GM12878 (cell line): ENCODE data around the gene HMGXB3. TPM values are rescaled to one million over a fixed set of nuclear protein-coding genes. Genes with fewer than 3 reads are reported as not detected.

Experiments used
- BACH1 ChIP-seq: fragments of 450-650 bp; IDR thresholded peaks from 2 replicates; pipeline ENCODE4 v1.6.1; 2017; ENCODE audit warnings: mild to moderate bottlenecking, borderline replicate concordance
- BCLAF1 ChIP-seq: fragments of 450-650 bp; IDR thresholded peaks from 2 replicates; pipeline ENCODE4 v1.6.1; 2017; ENCODE audit warnings: antibody characterized with exemption, mild to moderate bottlenecking, moderate library complexity
- CREB1 ChIP-seq: IDR thresholded peaks from 2 replicates; pipeline ENCODE4 v1.6.1; 2012; ENCODE audit warnings: low read depth, mild to moderate bottlenecking, inconsistent platforms
- MYB ChIP-seq: fragments of 150-350 bp; IDR thresholded peaks from 2 replicates; pipeline ENCODE4 v1.6.1; 2014; ENCODE audit warnings: mild to moderate bottlenecking, low read depth, low read length, borderline replicate concordance
- RAD51 ChIP-seq: fragments of 450-650 bp; IDR thresholded peaks from 2 replicates; pipeline ENCODE4 v1.6.1; 2016; ENCODE audit warnings: moderate library complexity, mild to moderate bottlenecking, inconsistent platforms
- SMARCA5 ChIP-seq: fragments of 450-650 bp; IDR thresholded peaks from 2 replicates; pipeline ENCODE4 v1.6.1; 2017; ENCODE audit warnings: mild to moderate bottlenecking
- SRF ChIP-seq, 2 experiments: IDR thresholded peaks; 2 replicates each; pipeline ENCODE4 v1.6.1; 2011; ENCODE audit warnings: low read depth in 2 of 2, low read length in 2 of 2, mild to moderate bottlenecking in 1 of 2, moderate library complexity in 1 of 2
- polyA plus RNA-seq, 11 experiments: library from polyadenylated mRNA; depleted of rRNA in 4 of 11; unstranded in 6 of 11; stranded (reverse) in 5 of 11; fragments of >200 nt; fragmentation: Nextera tagmentation in 4 of 11; fragmentation: Illumina TruSeq in 1 of 11; extraction: Ambion mirVana in 4 of 11; extraction: Trizol in 1 of 11; gene quantifications; 1 replicate in 1 of 11; 2 replicates in 10 of 11; pipeline versions ENCODE4 v1.2.1 to v1.2.3, GENCODE V29; 2011 to 2016; ENCODE audit warnings: inconsistent platforms in 2 of 11, missing spikeins in 2 of 11, low read depth in 1 of 11
- small RNA-seq: library from RNA; depleted of rRNA; stranded (forward); fragments of <200 nt; gene quantifications from one replicate; pipeline ENCODE3, GENCODE V24; 2014
- total RNA-seq, 4 experiments: library from RNA; depleted of rRNA in 3 of 4; stranded (reverse); fragments of >200 nt in 3 of 4; fragmentation: Illumina TruSeq in 1 of 4; extraction: Trizol in 1 of 4; gene quantifications; 2 replicates each; pipeline versions ENCODE4 v1.2.1 to v1.2.3, GENCODE V29; 2013 to 2021

Gene HMGXB3
- total and polyA plus RNA-seq, 10 of the 15 experiments (the other 5 are each of a cell fraction or from before 2014, with no cell fraction given): 1.00 to 42.2 (median 28.1) TPM

- TF ChIP-seq SRF (IDR thresholded peaks at IDR 0.05; ENCODE audit: low read depth in 2 of 2, low read length in 2 of 2) (no peak), RAD51 (no peak), CREB1 (no peak), BACH1 (no peak), BCLAF1 (no peak), SMARCA5 (no peak), MYB (no peak)
Measured at GRCh38 chr5:150101023-150101422, 100.5 kb downstream of the HMGXB3 start (continued).

Small RNAs within 50 kb of the gene (small RNA-seq; reads per million reads assigned to genes)
- gene RF00019: not detected

Other genes starting within 250 kb of the HMGXB3 start
- gene PDE6A, start 55.9 kb upstream of the HMGXB3 start, total RNA-seq (2014; rRNA removed): not detected in 2 replicates
- not detected in 2 replicates for gene PDE6A, start 55.9 kb upstream of the HMGXB3 start, total RNA-seq (2014; rRNA removed; fragmentation: Illumina TruSeq; extraction: Trizol)
- not detected in 2 replicates for gene PDE6A, start 55.9 kb upstream of the HMGXB3 start, total RNA-seq (2021)
- gene PDE6A, start 55.9 kb upstream of the HMGXB3 start, polyA plus RNA-seq (2011; rRNA removed): not detected in 2 replicates
- not detected in 2 replicates for gene PDE6A, start 55.9 kb upstream of the HMGXB3 start, polyA plus RNA-seq (2014; fragmentation: Illumina TruSeq; extraction: Trizol)
- not detected for gene PDE6A, start 55.9 kb upstream of the HMGXB3 start, polyA plus RNA-seq (2014; fragmentation: Nextera tagmentation; extraction: Ambion mirVana)
- gene PDE6A, start 55.9 kb upstream of the HMGXB3 start, polyA plus RNA-seq (2014; rRNA removed): 0.03 TPM in 1 of 2 replicates, not detected in the other
- gene PDE6A, start 55.9 kb upstream of the HMGXB3 start, polyA plus RNA-seq (2016; fragmentation: Nextera tagmentation; extraction: Ambion mirVana): under 1 TPM; 0.05 to 0.26 TPM
- 6.3 and 7.6 TPM in 2 replicates for gene SLC26A2, start 40.0 kb upstream of the HMGXB3 start, total RNA-seq (2014; rRNA removed)
- 5.8 and 6.4 TPM in 2 replicates for gene SLC26A2, start 40.0 kb upstream of the HMGXB3 start, total RNA-seq (2014; rRNA removed; fragmentation: Illumina TruSeq; extraction: Trizol)
- 5.7 and 6.1 TPM in 2 replicates for gene SLC26A2, start 40.0 kb upstream of the HMGXB3 start, total RNA-seq (2021)
- gene SLC26A2, start 40.0 kb upstream of the HMGXB3 start, polyA plus RNA-seq (2011; rRNA removed): 4.3 and 5.9 TPM in 2 replicates
- gene SLC26A2, start 40.0 kb upstream of the HMGXB3 start, polyA plus RNA-seq (2014; fragmentation: Illumina TruSeq; extraction: Trizol): 5.0 and 6.5 TPM in 2 replicates
- gene SLC26A2, start 40.0 kb upstream of the HMGXB3 start, polyA plus RNA-seq (2014; fragmentation: Nextera tagmentation; extraction: Ambion mirVana): 1 to 10 TPM; 1.7 to 1.9 TPM
- gene SLC26A2, start 40.0 kb upstream of the HMGXB3 start, polyA plus RNA-seq (2014; rRNA removed): 2.8 and 2.9 TPM in 2 replicates
- 1 to 10 TPM; 3.4 to 4.2 TPM for gene SLC26A2, start 40.0 kb upstream of the HMGXB3 start, polyA plus RNA-seq (2016; fragmentation: Nextera tagmentation; extraction: Ambion mirVana)
- 3.4 and 3.7 TPM in 2 replicates for gene TIGD6, start 85 bp upstream of the HMGXB3 start, total RNA-seq (2014; rRNA removed)
- 2.6 and 2.7 TPM in 2 replicates for gene TIGD6, start 85 bp upstream of the HMGXB3 start, total RNA-seq (2014; rRNA removed; fragmentation: Illumina TruSeq; extraction: Trizol)
- gene TIGD6, start 85 bp upstream of the HMGXB3 start, total RNA-seq (2021): 2.2 and 2.9 TPM in 2 replicates
- gene TIGD6, start 85 bp upstream of the HMGXB3 start, polyA plus RNA-seq (2011; rRNA removed): 3.2 and 3.7 TPM in 2 replicates
- 2.6 and 3.5 TPM in 2 replicates for gene TIGD6, start 85 bp upstream of the HMGXB3 start, polyA plus RNA-seq (2014; fragmentation: Illumina TruSeq; extraction: Trizol)
- 1 to 10 TPM in 1 of 2 experiments, under 1 TPM in 1; 0.84 to 1.1 TPM for gene TIGD6, start 85 bp upstream of the HMGXB3 start, polyA plus RNA-seq (2014; fragmentation: Nextera tagmentation; extraction: Ambion mirVana)
- gene TIGD6, start 85 bp upstream of the HMGXB3 start, polyA plus RNA-seq (2014; rRNA removed): 2.7 and 3.3 TPM in 2 replicates
- gene TIGD6, start 85 bp upstream of the HMGXB3 start, polyA plus RNA-seq (2016; fragmentation: Nextera tagmentation; extraction: Ambion mirVana): 1 to 10 TPM; 4.0 to 4.1 TPM
- gene CSF1R, start 85.8 kb downstream of the HMGXB3 start, total RNA-seq (2014; rRNA removed): 2.0 and 2.4 TPM in 2 replicates
- gene CSF1R, start 85.8 kb downstream of the HMGXB3 start, total RNA-seq (2014; rRNA removed; fragmentation: Illumina TruSeq; extraction: Trizol): 0.63 and 0.69 TPM in 2 replicates
- gene CSF1R, start 85.8 kb downstream of the HMGXB3 start, total RNA-seq (2021): 3.6 and 4.4 TPM in 2 replicates
- 0.73 and 1.7 TPM in 2 replicates for gene CSF1R, start 85.8 kb downstream of the HMGXB3 start, polyA plus RNA-seq (2011; rRNA removed)
- gene CSF1R, start 85.8 kb downstream of the HMGXB3 start, polyA plus RNA-seq (2014; fragmentation: Illumina TruSeq; extraction: Trizol): 0.97 and 2.3 TPM in 2 replicates
- under 1 TPM; 0.35 to 0.38 TPM for gene CSF1R, start 85.8 kb downstream of the HMGXB3 start, polyA plus RNA-seq (2014; fragmentation: Nextera tagmentation; extraction: Ambion mirVana)
- gene CSF1R, start 85.8 kb downstream of the HMGXB3 start, polyA plus RNA-seq (2014; rRNA removed): 2.8 and 3.2 TPM in 2 replicates
- under 1 TPM; 0.47 to 0.79 TPM for gene CSF1R, start 85.8 kb downstream of the HMGXB3 start, polyA plus RNA-seq (2016; fragmentation: Nextera tagmentation; extraction: Ambion mirVana)
- 1.8 and 3.0 TPM in 2 replicates for gene PDGFRB, start 155.1 kb downstream of the HMGXB3 start, total RNA-seq (2014; rRNA removed)
- 1.2 and 1.4 TPM in 2 replicates for gene PDGFRB, start 155.1 kb downstream of the HMGXB3 start, total RNA-seq (2014; rRNA removed; fragmentation: Illumina TruSeq; extraction: Trizol)
- gene PDGFRB, start 155.1 kb downstream of the HMGXB3 start, total RNA-seq (2021): 2.2 and 3.3 TPM in 2 replicates
- gene PDGFRB, start 155.1 kb downstream of the HMGXB3 start, polyA plus RNA-seq (2011; rRNA removed): 0.64 and 0.65 TPM in 2 replicates
- gene PDGFRB, start 155.1 kb downstream of the HMGXB3 start, polyA plus RNA-seq (2014; fragmentation: Illumina TruSeq; extraction: Trizol): 0.41 and 0.90 TPM in 2 replicates
- gene PDGFRB, start 155.1 kb downstream of the HMGXB3 start, polyA plus RNA-seq (2014; fragmentation: Nextera tagmentation; extraction: Ambion mirVana): under 1 TPM; 0.02 to 0.16 TPM
- 0.94 and 2.1 TPM in 2 replicates for gene PDGFRB, start 155.1 kb downstream of the HMGXB3 start, polyA plus RNA-seq (2014; rRNA removed)
- gene PDGFRB, start 155.1 kb downstream of the HMGXB3 start, polyA plus RNA-seq (2016; fragmentation: Nextera tagmentation; extraction: Ambion mirVana): 1 to 10 TPM; 1.5 to 1.7 TPM
- gene CDX1, start 166.0 kb downstream of the HMGXB3 start, total RNA-seq (2014; rRNA removed): not detected in 2 replicates
- not detected in 2 replicates for gene CDX1, start 166.0 kb downstream of the HMGXB3 start, total RNA-seq (2014; rRNA removed; fragmentation: Illumina TruSeq; extraction: Trizol)
- not detected in 2 replicates for gene CDX1, start 166.0 kb downstream of the HMGXB3 start, total RNA-seq (2021)
- not detected in 2 replicates for gene CDX1, start 166.0 kb downstream of the HMGXB3 start, polyA plus RNA-seq (2011; rRNA removed)
- gene CDX1, start 166.0 kb downstream of the HMGXB3 start, polyA plus RNA-seq (2014; fragmentation: Illumina TruSeq; extraction: Trizol): not detected in 2 replicates
- not detected for gene CDX1, start 166.0 kb downstream of the HMGXB3 start, polyA plus RNA-seq (2014; fragmentation: Nextera tagmentation; extraction: Ambion mirVana)
- gene CDX1, start 166.0 kb downstream of the HMGXB3 start, polyA plus RNA-seq (2014; rRNA removed): not detected in 2 replicates
- gene CDX1, start 166.0 kb downstream of the HMGXB3 start, polyA plus RNA-seq (2016; fragmentation: Nextera tagmentation; extraction: Ambion mirVana): not detected
- 0.06 and 0.11 TPM in 2 replicates for gene SLC6A7, start 189.3 kb downstream of the HMGXB3 start, total RNA-seq (2014; rRNA removed)
- 0.05 TPM in 1 of 2 replicates, not detected in the other for gene SLC6A7, start 189.3 kb downstream of the HMGXB3 start, total RNA-seq (2014; rRNA removed; fragmentation: Illumina TruSeq; extraction: Trizol)
- 0.08 TPM in 1 of 2 replicates, not detected in the other for gene SLC6A7, start 189.3 kb downstream of the HMGXB3 start, total RNA-seq (2021)
- not detected in 2 replicates for gene SLC6A7, start 189.3 kb downstream of the HMGXB3 start, polyA plus RNA-seq (2011; rRNA removed)
- 0.01 TPM in 1 of 2 replicates, not detected in the other for gene SLC6A7, start 189.3 kb downstream of the HMGXB3 start, polyA plus RNA-seq (2014; fragmentation: Illumina TruSeq; extraction: Trizol)
- gene SLC6A7, start 189.3 kb downstream of the HMGXB3 start, polyA plus RNA-seq (2014; fragmentation: Nextera tagmentation; extraction: Ambion mirVana): not detected
- gene SLC6A7, start 189.3 kb downstream of the HMGXB3 start, polyA plus RNA-seq (2014; rRNA removed): 0.04 TPM in 1 of 2 replicates, not detected in the other
- gene SLC6A7, start 189.3 kb downstream of the HMGXB3 start, polyA plus RNA-seq (2016; fragmentation: Nextera tagmentation; extraction: Ambion mirVana): under 1 TPM in 1 of 2 experiments, not detected in 1; 0.15 TPM